NK-92 treated with Interleukin-12 subunit alpha and Interleukin-12 subunit beta, amount 100 ng/mL, for 24 hours (cell line): ENCODE measurements around the gene ACTL8.
"Not testable (repeated sequence)": the region's sequence is repeated elsewhere in the genome, so short reads cannot be mapped to it uniquely, and the experiment has no call there.

Experiments
- DNase-seq: peaks from one replicate; lab custom pipeline; 2025; lab: John Stamatoyannopoulos, UW

The ACTL8 gene

DNA sequence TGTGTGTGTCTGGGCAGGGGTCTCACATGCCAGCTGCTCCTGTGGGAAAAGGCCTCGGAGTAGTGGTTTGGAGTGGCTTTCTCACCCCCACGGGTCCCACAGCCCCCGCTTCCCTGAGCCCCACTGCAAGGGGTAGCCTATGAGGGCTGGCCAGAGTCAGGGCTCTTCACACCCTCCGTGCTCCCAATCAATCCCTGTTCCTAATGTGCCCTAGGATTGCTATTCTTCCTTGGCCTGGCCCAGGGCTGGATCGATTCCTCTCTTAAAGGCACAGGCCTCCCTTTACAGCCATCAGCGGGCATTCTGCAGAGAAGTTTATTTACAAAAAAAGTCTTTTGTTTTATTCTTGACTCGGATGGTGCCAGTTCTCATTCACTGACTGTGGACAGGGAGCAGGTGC, 19.3 kb upstream of the ACTL8 start:
- DNase-seq, result no peak

DNA sequence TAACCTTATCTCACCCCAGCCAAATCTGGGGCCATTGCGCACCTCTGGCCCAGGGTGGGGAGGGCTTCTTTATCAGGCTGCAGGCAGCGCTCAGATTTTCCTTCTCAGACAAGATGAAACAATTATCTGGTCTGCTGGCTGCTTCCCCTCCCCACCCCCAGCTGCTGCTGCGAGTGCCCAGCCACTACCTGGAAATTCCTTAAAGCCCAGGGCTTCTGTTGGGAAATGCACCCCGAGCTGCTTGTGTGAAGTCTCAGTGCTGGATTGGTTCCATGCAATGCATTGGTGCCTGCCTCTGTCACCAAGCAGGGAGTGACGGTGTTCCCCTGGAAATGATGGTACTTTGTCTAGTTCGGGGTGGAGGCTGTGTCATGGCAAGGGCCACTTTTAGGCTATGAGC, 18.5 kb upstream of the ACTL8 start:
- no peak for DNase-seq

DNA sequence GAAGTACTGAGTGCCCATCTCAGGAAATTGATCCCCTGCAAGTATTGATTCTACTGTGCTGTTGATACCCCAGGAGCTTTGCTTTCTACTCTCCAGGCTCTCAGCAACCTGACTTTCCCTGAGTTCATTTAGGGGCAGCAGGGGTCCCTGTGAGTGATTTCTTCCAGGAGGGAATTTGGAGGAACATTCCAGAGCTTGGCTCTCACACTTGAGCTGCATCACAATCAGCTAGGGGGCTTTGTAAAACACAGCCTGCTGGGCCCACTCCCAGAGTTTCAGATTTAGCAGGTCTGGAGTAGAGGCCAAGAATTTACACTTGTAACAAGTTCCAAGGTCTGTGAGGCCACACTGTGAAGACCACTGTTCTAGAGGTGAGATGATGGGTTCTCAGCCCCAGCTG, 16.1 kb upstream of the ACTL8 start:
- no peak for DNase-seq

DNA sequence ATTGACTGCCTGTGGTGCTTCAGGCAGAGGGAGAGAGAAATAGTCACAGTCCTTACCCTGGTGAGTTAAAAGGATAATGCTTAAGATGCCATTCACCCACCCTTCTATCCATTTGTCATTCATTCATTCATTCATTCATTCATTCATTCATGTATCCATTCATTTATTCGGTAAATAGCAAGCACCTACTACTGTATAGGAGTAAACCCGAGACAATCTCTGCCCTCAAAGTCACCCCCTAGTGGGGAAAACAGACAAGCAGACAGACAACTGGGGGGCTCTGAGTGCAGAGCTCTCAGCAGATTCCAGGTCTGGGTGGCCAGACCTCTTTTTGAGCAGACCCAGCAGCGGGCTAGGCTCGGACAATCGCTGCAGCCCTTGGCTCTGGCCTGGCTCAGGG, 14.1 kb upstream of the ACTL8 start:
- no peak for DNase-seq

DNA sequence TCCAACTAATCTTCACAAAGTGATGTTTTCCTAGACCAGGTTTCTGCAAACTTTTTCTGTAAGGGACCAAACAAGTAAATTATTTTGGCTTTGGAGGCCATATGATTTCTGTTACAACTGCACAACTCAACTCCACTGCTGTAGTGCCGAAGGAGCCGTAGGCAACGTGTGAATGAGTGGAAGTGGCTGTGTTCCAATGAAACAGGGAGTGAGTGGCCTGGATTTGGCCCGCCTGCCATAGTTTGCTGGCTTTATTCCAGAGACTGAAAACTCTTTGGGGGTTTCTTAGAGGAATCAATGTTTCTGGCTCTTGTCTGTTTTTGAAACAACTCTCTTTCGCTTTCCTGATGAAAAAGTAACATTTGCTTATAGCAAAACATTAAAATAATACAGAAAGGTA, 12.6 kb upstream of the ACTL8 start:
- no peak for DNase-seq

DNA sequence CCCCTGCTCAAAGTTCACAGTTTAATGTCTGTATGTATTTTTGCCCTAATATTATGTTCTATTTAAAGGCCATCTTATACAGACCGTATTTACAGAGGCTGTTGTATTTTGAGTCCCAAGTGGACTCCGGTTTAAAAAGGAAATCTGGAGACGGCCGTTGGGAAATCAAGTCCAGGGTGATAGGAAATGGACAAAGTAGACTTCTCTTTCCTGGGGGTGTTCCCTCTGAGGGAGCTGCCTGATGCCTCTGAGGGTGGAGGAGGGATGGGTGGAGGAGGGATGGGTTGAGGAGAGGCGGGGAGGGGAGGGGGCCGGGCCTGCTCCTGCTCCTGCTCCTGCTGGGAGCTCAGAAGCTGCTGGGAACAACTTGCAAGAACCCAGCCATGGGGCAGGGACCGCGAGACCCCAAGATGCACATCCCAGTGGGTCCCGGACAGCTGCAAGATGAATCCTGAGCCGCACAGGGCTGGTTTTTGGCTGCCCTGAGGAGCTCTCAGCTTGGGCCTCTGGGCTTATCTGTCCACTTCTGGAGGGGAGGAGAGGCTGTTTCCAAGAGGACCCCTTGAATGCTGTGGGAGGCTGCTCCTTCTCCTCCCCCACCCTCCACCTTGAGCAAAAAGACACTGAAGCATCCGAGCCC, 12.0 kb upstream of the ACTL8 start:
- no peak for DNase-seq

DNA sequence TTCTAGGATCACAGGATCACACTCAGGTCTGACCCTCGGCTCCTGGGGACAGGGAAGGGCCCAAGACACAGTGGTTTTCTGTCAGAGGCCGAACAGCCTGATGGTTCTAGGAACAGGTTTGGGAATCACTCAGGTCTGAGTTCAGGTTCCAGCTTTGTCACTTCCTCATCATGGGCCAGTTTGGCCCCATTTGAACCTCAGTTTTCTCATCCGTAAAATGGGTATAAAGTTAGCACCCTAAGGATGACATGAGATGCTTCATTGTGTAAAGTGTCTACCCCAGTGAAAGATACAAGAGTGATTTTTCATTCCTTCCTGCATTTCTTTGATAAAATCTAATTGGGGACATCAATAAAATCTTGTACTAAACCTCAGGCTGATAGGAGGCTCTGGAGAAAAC, 11.2 kb upstream of the ACTL8 start:
- no peak for DNase-seq

DNA sequence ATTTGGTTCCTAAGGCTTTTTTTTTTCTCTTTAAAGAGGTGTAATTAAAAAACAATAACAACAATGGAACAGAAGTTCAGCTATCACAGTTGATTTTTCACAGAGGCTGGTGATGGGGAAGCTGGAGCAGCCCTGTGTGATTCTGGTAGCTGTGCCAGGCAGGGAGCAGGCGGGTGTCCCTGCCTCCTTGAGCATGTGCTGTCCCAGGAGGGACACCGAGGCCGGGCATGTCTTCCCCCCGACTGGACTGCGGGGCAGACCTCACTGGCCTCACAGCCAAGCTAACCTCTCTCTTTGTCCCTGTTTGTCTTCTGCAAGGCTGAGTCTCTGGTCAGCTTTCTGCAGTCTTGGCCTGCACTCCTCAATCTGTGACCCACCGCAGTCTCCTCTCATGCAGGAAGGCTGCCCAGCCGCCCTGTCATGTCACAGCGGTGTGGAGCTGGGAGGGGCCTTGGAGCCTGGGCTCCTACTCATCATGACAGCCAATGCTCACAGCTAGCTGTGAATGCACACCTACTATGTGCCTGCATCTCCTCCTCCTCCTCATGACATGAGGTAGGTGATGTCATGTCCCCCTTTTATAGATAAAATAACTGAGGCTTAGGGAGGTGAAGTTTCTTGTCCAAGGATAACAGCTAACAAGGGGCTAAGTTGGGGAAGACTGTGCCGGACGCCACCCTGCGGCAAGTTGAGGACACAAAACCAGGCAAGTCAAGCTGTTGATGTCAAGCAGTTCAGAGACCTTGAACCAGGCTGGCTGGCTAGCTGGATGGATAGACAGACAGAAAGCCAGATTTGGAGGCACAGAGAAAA, 10.3 kb upstream of the ACTL8 start:
- DNase-seq, result no peak

DNA sequence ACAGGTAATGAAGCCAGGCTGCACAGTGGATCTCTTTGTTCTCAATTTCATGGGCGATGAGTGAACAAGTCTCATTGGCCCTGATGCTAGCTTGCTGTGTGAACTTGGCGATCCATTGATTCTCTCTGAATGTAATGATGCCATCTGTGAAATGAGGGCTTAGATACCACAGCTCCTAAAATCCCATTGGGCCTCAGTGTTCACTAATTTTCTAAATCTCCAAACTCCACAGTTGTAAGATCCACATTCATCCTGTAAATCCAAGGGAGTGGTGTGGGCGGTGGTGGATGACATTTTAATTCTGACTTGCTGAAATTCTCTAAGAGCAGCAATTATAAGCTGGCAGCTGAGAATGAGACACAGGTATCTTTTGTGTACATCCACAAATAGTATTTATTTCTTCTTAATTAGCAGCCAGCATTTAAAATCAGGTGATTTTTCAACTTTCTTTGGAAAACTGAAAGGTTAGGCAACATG, 9.6 kb upstream of the ACTL8 start:
- DNase-seq, result no peak

DNA sequence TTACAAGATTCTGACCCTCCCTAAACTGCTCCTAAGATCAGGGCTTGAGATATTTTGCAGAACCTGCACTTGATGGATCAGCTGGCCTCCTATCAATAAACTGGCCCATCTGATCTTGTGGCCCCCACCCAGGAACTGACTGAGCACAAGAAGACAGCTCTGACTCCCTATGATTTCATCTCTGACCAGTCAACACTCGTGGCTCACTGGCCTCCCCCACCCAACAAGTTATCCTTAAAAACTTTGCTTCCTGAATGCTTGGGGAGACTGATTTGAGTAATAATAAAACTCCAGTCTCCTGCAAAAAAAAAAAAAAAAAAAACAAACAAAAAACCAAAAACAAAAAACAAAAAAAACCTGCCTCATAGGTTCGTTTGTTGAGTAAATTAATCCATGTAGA, 8.9 kb upstream of the ACTL8 start:
- DNase-seq, result not testable (repeated sequence)

DNA sequence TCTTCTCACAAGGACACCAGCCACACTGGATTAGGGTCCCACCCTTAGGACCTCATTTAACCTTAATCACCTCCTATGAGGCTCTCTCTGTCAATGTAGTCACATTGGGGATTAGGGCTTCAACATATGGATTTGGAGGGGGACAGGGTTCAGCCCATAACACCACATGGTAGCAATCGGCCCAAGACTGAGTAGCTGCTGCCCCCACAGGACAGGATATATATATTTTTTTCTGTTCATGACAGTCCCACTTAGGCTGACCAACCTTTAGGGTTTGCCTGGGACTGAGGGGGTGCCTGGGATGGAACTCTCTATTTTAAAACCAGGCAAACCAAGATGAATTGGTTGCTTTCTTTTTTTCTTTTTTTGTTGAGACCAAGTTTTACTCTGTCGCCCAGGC, 8.2 kb upstream of the ACTL8 start:
- no peak for DNase-seq

DNA sequence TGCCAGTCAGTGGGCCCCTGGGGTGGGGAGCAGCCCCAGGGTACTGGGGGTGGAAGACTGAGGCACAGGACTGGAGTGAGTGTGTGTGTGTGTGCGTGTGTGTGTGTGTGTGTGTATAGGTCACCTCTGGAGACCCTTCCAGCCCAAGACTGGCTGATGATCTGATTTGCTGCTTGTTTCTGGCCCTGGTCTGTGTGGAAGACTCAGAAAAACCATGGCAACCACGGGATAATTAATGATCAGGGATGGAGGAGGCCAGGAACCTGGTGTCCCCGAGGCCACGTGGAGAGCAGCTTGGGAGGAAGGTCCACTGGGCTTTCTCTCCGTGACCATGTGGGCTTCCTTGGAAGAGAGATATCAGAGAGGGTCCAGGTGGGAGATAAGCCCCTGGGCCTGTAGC, 4.8 kb upstream of the ACTL8 start:
- no peak for DNase-seq

DNA sequence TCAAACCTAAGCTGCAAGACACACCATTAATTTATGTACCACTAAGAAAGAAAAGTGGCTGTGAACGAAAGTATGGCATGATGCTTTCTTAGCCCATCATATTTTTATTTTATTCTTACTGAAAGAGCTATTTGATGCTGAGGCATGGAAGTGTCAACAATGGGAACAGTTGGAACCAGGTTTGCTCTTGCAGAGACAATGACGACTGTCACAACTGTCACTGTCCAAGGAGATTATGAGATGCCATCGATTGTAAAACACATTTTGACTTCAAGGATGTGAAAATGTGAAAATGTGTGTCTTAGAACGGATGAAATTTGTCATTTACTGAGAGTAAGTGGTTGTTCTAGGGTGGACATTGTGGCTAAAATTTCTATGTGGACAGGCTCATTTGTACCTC, 2.8 kb upstream of the ACTL8 start:
- DNase-seq, result no peak

DNA sequence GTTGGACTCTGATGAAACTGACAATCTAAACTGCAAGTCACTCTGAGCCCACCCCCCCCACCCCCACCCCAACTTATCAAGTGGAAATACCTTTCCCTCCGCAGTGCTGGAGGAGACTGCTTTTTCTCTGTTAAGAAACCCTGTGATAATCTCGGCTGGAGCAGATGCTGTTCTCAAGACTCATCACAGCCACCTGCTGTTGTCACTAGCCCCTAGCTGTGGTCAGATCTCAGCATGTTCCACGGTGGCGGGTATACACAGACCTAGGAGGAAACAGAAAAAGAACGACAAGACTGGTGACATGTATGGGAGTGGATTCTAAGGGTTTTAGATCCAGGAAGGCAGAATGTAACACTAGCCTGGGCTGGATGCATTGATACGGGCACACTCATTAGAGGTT, 2.3 kb downstream of the ACTL8 start:
- DNase-seq, result no peak

DNA sequence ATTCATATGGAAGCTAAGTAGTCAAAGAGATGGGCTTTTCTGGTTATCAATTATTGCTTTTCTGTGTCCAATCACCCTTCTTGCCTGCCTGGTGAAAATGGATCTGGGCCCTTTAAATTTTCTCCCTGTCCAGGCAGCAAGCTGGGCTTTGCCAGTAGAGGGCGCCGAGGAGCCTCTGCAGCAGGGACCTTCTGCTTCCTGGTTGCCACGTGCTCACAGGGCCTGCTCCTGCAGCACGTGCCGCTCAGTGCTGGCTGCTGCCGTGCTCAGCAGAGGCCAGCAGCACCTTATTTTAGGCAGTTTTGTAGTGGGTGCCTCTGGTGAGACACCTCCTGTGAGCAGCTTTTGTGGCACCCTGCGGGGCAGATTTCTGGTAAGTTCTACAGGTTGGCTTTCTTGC, 4.0 kb downstream of the ACTL8 start:
- no peak for DNase-seq

DNA sequence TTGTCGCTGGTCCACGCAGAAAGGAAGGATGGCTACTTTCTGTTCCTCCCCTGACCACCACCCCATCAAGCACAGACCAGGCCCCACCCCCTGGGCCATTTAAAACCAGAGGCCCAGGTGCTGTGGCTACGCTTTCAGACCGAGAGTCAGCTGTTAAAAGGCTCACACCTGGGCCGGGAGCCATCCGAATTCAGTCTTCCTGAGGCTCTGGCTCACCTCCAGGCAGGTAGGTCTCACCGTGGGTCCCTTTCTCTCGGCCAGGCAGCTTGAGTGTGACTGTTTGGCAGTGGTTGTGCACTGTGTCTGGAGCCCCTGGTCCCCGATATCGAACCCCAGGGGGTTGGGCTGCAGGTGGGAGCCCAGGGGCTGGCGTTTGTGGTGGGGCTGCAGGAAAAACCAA, 7.2 kb downstream of the ACTL8 start:
- DNase-seq, result no peak

DNA sequence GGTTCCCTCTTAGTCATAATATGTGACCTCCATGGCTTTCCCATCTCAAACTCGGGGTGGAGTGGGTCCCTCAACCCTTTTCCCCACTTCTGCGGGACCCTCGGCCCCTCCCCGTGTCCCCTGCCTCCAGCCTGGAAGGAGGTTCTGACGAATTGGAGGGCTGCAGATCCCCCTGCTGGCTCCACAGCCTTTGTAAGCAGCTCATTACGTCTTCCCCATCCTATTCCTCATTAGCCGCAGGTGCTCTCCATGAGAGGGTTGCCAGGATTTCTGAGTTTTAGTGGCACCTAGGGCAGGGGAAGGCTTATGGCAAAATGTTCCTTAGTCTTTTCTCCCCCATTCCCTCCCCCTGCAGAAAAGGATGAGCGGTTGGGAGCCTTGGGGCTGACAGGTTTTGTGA, 8.3 kb downstream of the ACTL8 start:
- DNase-seq, result no peak

DNA sequence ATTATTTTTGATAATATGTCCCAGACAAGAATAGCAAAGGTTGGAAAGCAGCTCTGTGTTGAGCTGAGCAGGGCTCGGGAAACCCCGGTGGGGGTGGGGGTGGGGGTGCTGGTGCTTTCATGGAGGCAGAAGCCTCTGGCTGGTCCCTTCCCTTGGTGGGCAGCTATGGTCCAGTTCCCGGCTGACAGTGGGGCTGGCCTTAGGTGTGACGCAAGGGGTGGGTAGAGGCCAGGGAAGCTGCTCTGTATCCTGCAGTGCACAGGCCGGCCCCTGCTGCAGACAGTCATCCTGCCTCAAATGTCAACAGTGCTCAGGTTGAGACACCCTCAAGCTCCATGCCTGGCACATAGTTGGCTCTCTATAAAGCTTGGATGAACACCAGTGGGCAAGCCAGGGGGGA, 8.9 kb downstream of the ACTL8 start:
- DNase-seq, result no peak

DNA sequence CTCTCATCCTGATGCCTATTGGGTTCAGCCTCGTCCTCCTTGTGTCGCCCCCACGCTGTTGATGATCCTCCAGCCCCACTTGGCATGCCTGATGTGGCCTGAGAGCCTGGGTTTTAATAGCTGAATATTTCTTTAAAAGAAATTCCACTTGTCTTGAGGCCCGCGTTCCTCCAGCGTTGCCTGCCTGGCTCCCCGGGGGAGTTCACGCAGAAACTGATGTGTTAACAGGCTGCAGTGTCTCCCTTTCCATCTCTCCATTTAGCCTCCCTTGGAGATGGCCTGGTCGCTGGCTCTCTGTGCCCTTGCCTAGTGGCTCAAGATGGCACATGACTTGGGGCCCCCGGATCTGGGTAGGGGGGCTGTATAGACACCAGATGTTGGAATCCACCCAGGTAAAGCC, 9.5 kb downstream of the ACTL8 start:
- DNase-seq, result no peak

DNA sequence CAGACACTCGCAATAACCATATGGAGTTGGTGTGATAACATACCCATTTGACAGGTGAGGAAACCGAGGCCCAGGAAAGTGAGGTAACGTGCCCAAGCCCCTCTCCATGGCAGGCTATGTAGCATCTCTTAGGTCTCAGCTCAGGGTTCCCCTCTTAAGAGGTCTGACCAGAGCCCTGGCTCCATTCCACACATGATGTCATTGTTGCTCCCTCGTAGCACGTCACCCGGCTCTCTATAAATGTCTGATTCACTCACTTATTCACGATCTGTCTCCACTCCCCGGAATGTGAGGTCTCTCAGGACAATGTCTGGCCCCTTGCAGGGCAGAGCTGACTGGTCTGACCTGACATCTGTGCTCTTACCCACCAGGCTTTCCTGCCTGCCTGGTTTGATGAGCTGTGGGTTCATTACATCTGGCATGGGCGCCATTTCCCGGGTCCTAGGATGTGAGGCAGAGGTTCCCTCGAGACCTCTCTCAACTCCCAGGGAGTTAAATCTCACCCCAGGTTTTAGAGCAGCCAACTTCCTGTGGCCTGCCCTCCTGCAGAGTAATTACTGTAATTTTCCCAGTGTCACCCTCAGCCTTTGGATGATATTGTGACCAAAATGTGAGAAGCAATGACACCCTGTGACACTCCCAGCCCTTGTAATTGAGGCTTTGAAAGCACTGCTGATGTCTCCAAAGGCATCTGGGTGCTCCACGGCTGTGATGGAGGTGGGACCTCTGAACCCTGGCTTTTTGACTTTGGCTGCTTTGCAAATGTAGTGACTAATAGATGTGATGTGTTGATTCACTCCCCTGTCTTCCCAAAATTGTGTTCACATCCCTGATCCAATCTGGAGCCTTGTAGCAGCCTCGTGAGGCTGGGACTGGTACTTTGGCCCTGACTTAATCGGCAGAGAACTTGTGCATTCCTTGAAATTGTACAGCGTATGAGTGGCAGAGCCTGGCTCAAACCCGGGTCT, 10.6 kb downstream of the ACTL8 start:
- DNase-seq, result no peak

DNA sequence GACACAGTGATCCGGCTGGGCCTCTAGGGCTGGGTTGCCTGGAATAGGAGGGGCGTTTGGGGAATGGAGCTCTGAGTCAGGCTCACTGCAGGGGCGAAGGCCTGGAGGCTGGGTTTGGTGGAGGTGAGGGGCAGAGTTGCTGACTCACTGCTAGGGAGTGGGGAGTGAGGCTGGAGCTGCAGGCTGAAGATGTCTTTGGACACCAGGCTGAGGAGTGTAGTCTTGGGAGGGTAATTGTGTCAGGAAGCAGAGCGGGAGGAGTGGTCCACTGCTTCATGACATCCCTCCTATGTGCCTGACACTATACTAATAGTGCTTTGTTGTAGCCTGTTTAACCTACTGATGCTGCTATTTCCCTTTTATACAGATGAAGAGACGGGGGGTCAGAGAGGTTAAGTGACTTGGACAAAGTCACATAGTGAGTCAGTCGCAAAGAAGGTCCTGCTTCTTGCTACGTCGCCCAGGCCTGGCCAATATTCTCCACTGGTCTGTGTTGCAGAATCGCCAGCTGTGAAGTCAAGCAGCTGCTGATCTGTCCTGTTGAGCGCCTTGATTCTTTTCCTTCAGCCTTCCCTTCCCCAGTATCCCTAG, 13.6 kb downstream of the ACTL8 start:
- no peak for DNase-seq

DNA sequence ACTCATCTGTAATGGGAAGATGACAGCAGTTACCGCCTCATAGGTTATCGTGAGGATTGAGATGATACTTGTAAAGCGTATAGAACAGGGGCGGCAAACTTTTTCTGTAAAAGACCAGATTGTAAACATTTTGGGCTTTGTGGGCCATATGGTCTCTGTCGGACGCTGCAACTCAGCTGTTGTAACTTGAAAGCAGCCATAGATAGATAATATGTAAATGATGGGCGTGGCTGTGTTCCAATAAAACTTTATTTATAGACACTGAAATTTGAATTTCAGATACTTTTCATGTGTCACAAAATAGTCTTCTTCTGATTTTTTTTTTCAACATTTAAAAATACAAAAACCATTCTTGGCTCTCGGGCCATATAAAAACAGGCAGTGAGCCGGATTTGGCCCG, 15.8 kb downstream of the ACTL8 start:
- DNase-seq, result no peak
